ENCODE data around the gene KLHL12. TPM values are rescaled to one million over a fixed set of nuclear protein-coding genes. Genes with fewer than 3 reads are reported as not detected.

KLHL12 gene
- polyA plus RNA-seq, 2 of the 4 experiments (the other 2 are of a cell fraction): 19.4 to 59.4 TPM

- TF ChIP-seq HMGXB4 (CRISPR knock-in tag; IDR thresholded peaks at IDR 0.05; ENCODE audit: borderline replicate concordance): no peak
- TF ChIP-seq BCL3 (IDR thresholded peaks at IDR 0.05): no peak
- no peak for TF ChIP-seq CHD4 (IDR thresholded peaks at IDR 0.05; ENCODE audit: borderline replicate concordance)
Observed at GRCh38 chr1:202880062-202880461, 47.0 kb downstream of the KLHL12 start (continued).

- FAIRE-seq (no peak), ATAC-seq (no peak), DNase-seq (ENCODE audit: low read depth in 1 of 2, low spot score in 1 of 2) (no peak)
- POLR2A ChIA-PET: interaction anchor here (0.8 kb wide), 1 partner anchor 18 kb away, joined by 3 read pairs; no protein-coding TSS in a partner anchor
- H3K27ac ChIP-seq: no peak overlapping the region
- H3K4me3 ChIP-seq: no peak overlapping the region
- 89% methylated on average over 1 of the region's 1 CpG for WGBS (ENCODE audit: missing lambda C conversion rate)
- no peak overlapping the region for H3K4me2 ChIP-seq
- H3K4me1 ChIP-seq: no peaks in the 10 kb centered on the region
- CTCF ChIA-PET: interaction anchor here (1.2 to 1.3 kb wide), 2 partner anchors 13 to 388 kb away, joined by 3 read pairs; no protein-coding TSS in a partner anchor
- TF ChIP-seq RCOR1 (IDR thresholded peaks at IDR 0.05; ENCODE audit: low read depth, low read length) (no peak), TP53 (CRISPR knock-in tag; IDR thresholded peaks at IDR 0.05) (no peak), MAX (IDR thresholded peaks at IDR 0.05) (no peak), HOXA7 (CRISPR knock-in tag; IDR thresholded peaks at IDR 0.05) (no peak), SREBF2 (IDR thresholded peaks at IDR 0.05) (no peak), FOSL2 (IDR thresholded peaks at IDR 0.05) (no peak), FOSL2 (CRISPR knock-in tag; IDR thresholded peaks at IDR 0.05) (no peak), HMGXB4 (CRISPR knock-in tag; IDR thresholded peaks at IDR 0.05; ENCODE audit: borderline replicate concordance) (no peak), CHD4 (IDR thresholded peaks at IDR 0.05; ENCODE audit: borderline replicate concordance) (no peak), POLR2A (IDR thresholded peaks at IDR 0.05; ENCODE audit: low read length) (no peak), USF2 (IDR thresholded peaks at IDR 0.05) (no peak)
- no peaks in the 10 kb centered on the region for H3K9me3 ChIP-seq
Observed at GRCh38 chr1:202879128-202879527, 47.9 kb downstream of the KLHL12 start.

GRCh38 chr1:202873026-202873425 lies 54.0 kb downstream of the KLHL12 start:
- POLR2A ChIA-PET: no interaction called here

More at GRCh38 chr1:202873026-202873425, 54.0 kb downstream of the KLHL12 start:
- FAIRE-seq (no peak), DNase-seq (ENCODE audit: low read depth in 1 of 2, low spot score in 1 of 2) (no peak), ATAC-seq (no peak; a peak in 1 of 6 replicates)
- H3K27ac ChIP-seq: no peak overlapping the region
- no peak overlapping the region for H3K4me3 ChIP-seq
- H3K9me3 ChIP-seq: no peaks in the 10 kb centered on the region
- CTCF ChIA-PET: interaction anchor here (0.7 to 1.2 kb wide), 3 partner anchors 10 to 20 kb away, joined by 3 to 4 read pairs (median 3); no protein-coding TSS in a partner anchor
- no peak overlapping the region for H3K4me2 ChIP-seq
- WGBS (ENCODE audit: missing lambda C conversion rate): 72% methylated on average over 4 of the region's 4 CpGs
- no peaks in the 10 kb centered on the region for H3K4me1 ChIP-seq
- TF ChIP-seq PHF8 (IDR thresholded peaks at IDR 0.05; ENCODE audit: borderline replicate concordance, low read depth): no peak
- no peak for TF ChIP-seq HDAC2 (IDR thresholded peaks at IDR 0.05)
- TF ChIP-seq ELK1 (IDR thresholded peaks at IDR 0.05; ENCODE audit: low read depth, low read length): no peak
- no peak for TF ChIP-seq FOXS1 (CRISPR knock-in tag; IDR thresholded peaks at IDR 0.05)
